T-helper 2 cell treated with Interferon-gamma antibody and Interleukin-4, amounts not matched to agents 100 ng/mL and 5 ng/mL, for 36 hours (primary cell): ENCODE measurements around the gene TCF12. TPM values are rescaled to one million over a fixed set of nuclear protein-coding genes. Genes with fewer than 3 reads are reported as not detected.

Experiments used
- intact Hi-C: fragments of 100-400 bp; cut with micrococcal nuclease; formaldehyde crosslinking; loops from one replicate; pipeline ENCODE4 v1.15.1; 2023
- total RNA-seq: library from RNA; stranded (reverse); gene quantifications from 2 replicates; pipeline ENCODE4 v1.2.3, GENCODE V29; 2022

TCF12 gene
- 68.8 and 72.4 TPM in 2 replicates for total RNA-seq

- intact Hi-C loops: loop anchor here (1.0 to 5.0 kb wide), 5 partner anchors 31 to 673 kb away; partner anchors contain the start of gene ZNF280D
Observed at GRCh38 chr15:56918046-56918938, at the start of gene TCF12. Gene TCF12, plus strand, starts transcription at chr15:56918644. Its CDS starts 1,270 bp downstream, at chr15:56919914.

- intact Hi-C loops: loop anchor here (1.0 kb wide), 1 partner anchor 373 kb away; no protein-coding TSS in a partner anchor
Observed at GRCh38 chr15:56869573-56869972, 48.9 kb upstream of the TCF12 start.

GRCh38 chr15:56871185-56871584 lies 47.3 kb upstream of the TCF12 start:
- intact Hi-C loops: no loop called here

GRCh38 chr15:56871867-56872266 lies 46.6 kb upstream of the TCF12 start:
- intact Hi-C loops: no loop called here

- intact Hi-C loops: no loop called here
Observed at GRCh38 chr15:56877255-56877970, 41.0 kb upstream of the TCF12 start.

- intact Hi-C loops: no loop called here
Observed at GRCh38 chr15:56879502-56879901, 38.9 kb upstream of the TCF12 start.

GRCh38 chr15:56883088-56883487 lies 35.4 kb upstream of the TCF12 start:
- intact Hi-C loops: no loop called here

GRCh38 chr15:56886363-56886931 lies 32.0 kb upstream of the TCF12 start:
- intact Hi-C loops: loop anchor here (5.0 kb wide), 1 partner anchor 99 kb away; no protein-coding TSS in a partner anchor

- intact Hi-C loops: loop anchor here (1.0 to 5.0 kb wide), 2 partner anchors 31 to 100 kb away; partner anchors contain the start of gene TCF12
Observed at GRCh38 chr15:56886932-56887781, 31.3 kb upstream of the TCF12 start.

GRCh38 chr15:56887782-56888438 lies 30.5 kb upstream of the TCF12 start:
- intact Hi-C loops: loop anchor here (1.0 to 5.0 kb wide), 2 partner anchors 30 to 101 kb away; partner anchors contain the start of gene TCF12

- intact Hi-C loops: no loop called here
Observed at GRCh38 chr15:56890038-56890437, 28.4 kb upstream of the TCF12 start.

GRCh38 chr15:56891852-56892440 lies 26.5 kb upstream of the TCF12 start:
- intact Hi-C loops: no loop called here

GRCh38 chr15:56892659-56893363 lies 25.6 kb upstream of the TCF12 start:
- intact Hi-C loops: no loop called here

- intact Hi-C loops: no loop called here
Observed at GRCh38 chr15:56893364-56893678, 25.1 kb upstream of the TCF12 start.

GRCh38 chr15:56894601-56895000 lies 23.8 kb upstream of the TCF12 start:
- intact Hi-C loops: no loop called here

GRCh38 chr15:56901931-56902330 lies 16.5 kb upstream of the TCF12 start:
- intact Hi-C loops: no loop called here

- intact Hi-C loops: no loop called here
Observed at GRCh38 chr15:56906766-56907165, 11.7 kb upstream of the TCF12 start.

- intact Hi-C loops: no loop called here
Observed at GRCh38 chr15:56910801-56911200, 7.6 kb upstream of the TCF12 start.

GRCh38 chr15:56913241-56913640 lies 5.2 kb upstream of the TCF12 start:
- intact Hi-C loops: no loop called here
